HG03135 (cell line): Measurements from ENCODE around the gene THEM4.

Experiments
- ATAC-seq: cut with Tn5 transposase; IDR thresholded peaks from one replicate; pipeline ENCODE4 v1.9.1; 2021; ENCODE audit warnings: mild to moderate bottlenecking, moderate library complexity; ENCODE audit not compliant: unreplicated experiment

Gene THEM4

GRCh38 chr1:151839082-151839412 lies 70.3 kb downstream of the THEM4 start:
- ATAC-seq, result no peak

GRCh38 chr1:151838222-151839081 lies 70.9 kb downstream of the THEM4 start:
- no peak for ATAC-seq

- ATAC-seq, result no peak
Observed at GRCh38 chr1:151837884-151838221, 71.5 kb downstream of the THEM4 start.

GRCh38 chr1:151837197-151837596 lies 72.1 kb downstream of the THEM4 start:
- ATAC-seq, result no peak

GRCh38 chr1:151835596-151835995 lies 73.7 kb downstream of the THEM4 start:
- ATAC-seq, result no peak

GRCh38 chr1:151834239-151834638 lies 75.1 kb downstream of the THEM4 start:
- no peak for ATAC-seq

- ATAC-seq, result no peak
Observed at GRCh38 chr1:151833172-151833900, 76.0 kb downstream of the THEM4 start.

- ATAC-seq, result no peak
Observed at GRCh38 chr1:151832318-151832980, 76.9 kb downstream of the THEM4 start.

GRCh38 chr1:151831605-151832004 lies 77.7 kb downstream of the THEM4 start, which contains the start of gene RORC:
TSS of gene RORC (minus strand) at chr1:151831802. CDS start at chr1:151831764, 38 bp downstream.
- ATAC-seq, result no peak

- ATAC-seq, result no peak
Observed at GRCh38 chr1:151831256-151831591, 78.1 kb downstream of the THEM4 start.

- no peak for ATAC-seq
Observed at GRCh38 chr1:151830055-151830454, 79.3 kb downstream of the THEM4 start.

GRCh38 chr1:151829352-151830046 lies 79.8 kb downstream of the THEM4 start:
- ATAC-seq, result no peak

- ATAC-seq, result no peak
Observed at GRCh38 chr1:151828921-151829320, 80.4 kb downstream of the THEM4 start.

- ATAC-seq, result no peak
Observed at GRCh38 chr1:151827853-151828252, 81.5 kb downstream of the THEM4 start.

- no peak for ATAC-seq
Observed at GRCh38 chr1:151825751-151826660, 83.3 kb downstream of the THEM4 start.

GRCh38 chr1:151825204-151825603 lies 84.1 kb downstream of the THEM4 start:
- no peak for ATAC-seq
